Measurements from ENCODE around the gene ASTN2.

ASTN2 gene

GRCh38 chr9:116935149-116935897 lies 479.5 kb downstream of the ASTN2 start:
- Histone ChIP-seq H3K9me3 (no peaks in the 10 kb centered on the region), H3K36me3 (no peaks in the 10 kb centered on the region), H3K4me3 (no peak overlapping the region), H3K4me1 (no peaks in the 10 kb centered on the region), H3K27me3 (no peaks in the 10 kb centered on the region), H3K27ac (no peak overlapping the region)
- DNase-seq: no peak
- TF ChIP-seq CTCF (IDR thresholded peaks at IDR 0.05): no peak
- intact Hi-C loops (cut with DNase I; ENCODE audit: low total_unique reads): no loop called here

GRCh38 chr9:116934131-116934530 lies 480.7 kb downstream of the ASTN2 start:
- no peak for DNase-seq
- intact Hi-C loops (cut with DNase I; ENCODE audit: low total_unique reads): no loop called here
- H3K4me3 ChIP-seq: no peak overlapping the region

GRCh38 chr9:116933251-116933650 lies 481.6 kb downstream of the ASTN2 start:
- Histone ChIP-seq H3K4me1 (no peaks in the 10 kb centered on the region), H3K4me3 (no peak overlapping the region), H3K27ac (no peak overlapping the region), H3K27me3 (no peaks in the 10 kb centered on the region), H3K36me3 (no peaks in the 10 kb centered on the region), H3K9me3 (no peaks in the 10 kb centered on the region)
- intact Hi-C loops (cut with DNase I; ENCODE audit: low total_unique reads): no loop called here
- no peak for TF ChIP-seq CTCF (IDR thresholded peaks at IDR 0.05)
- no peak for DNase-seq

More at GRCh38 chr9:116934131-116934530, 480.7 kb downstream of the ASTN2 start:
- H3K36me3 ChIP-seq: no peaks in the 10 kb centered on the region
- no peaks in the 10 kb centered on the region for H3K9me3 ChIP-seq
- no peaks in the 10 kb centered on the region for H3K27me3 ChIP-seq
- H3K27ac ChIP-seq: no peak overlapping the region
- TF ChIP-seq CTCF (IDR thresholded peaks at IDR 0.05): no peak
- no peaks in the 10 kb centered on the region for H3K4me1 ChIP-seq

- no peak for DNase-seq
- intact Hi-C loops (cut with DNase I; ENCODE audit: low total_unique reads): no loop called here
- no peak overlapping the region for H3K4me3 ChIP-seq
- TF ChIP-seq CTCF (IDR thresholded peaks at IDR 0.05): no peak
- H3K27ac ChIP-seq: no peak overlapping the region
- H3K4me1 ChIP-seq: no peaks in the 10 kb centered on the region
- H3K9me3 ChIP-seq: no peaks in the 10 kb centered on the region
- no peaks in the 10 kb centered on the region for H3K36me3 ChIP-seq
- no peaks in the 10 kb centered on the region for H3K27me3 ChIP-seq
These were observed 485.2 kb downstream of the ASTN2 start for GRCh38 chr9:116929621-116930020.

- no peak for TF ChIP-seq CTCF (IDR thresholded peaks at IDR 0.05)
- Histone ChIP-seq H3K9me3 (no peaks in the 10 kb centered on the region), H3K4me3 (no peak overlapping the region), H3K36me3 (no peaks in the 10 kb centered on the region), H3K27ac (no peak overlapping the region), H3K4me1 (no peaks in the 10 kb centered on the region), H3K27me3 (no peaks in the 10 kb centered on the region)
- intact Hi-C loops (cut with DNase I; ENCODE audit: low total_unique reads): no loop called here
- no peak for DNase-seq
These were observed 486.0 kb downstream of the ASTN2 start for GRCh38 chr9:116928884-116929283.
